CD4-positive, alpha-beta T cell treated with Interleukin-15 for 4 hours (primary cell): ENCODE measurements around the gene ZBTB20.

Source experiments
- DNase-seq: peaks from one replicate; pipeline ENCODE4 v3.0.0-alpha.2; 2020; ENCODE audit warnings: low spot score

The ZBTB20 gene

GRCh38 chr3:114872050-114872449, 275.0 kb downstream of the ZBTB20 start:
- DNase-seq: no peak

GRCh38 chr3:114867835-114868503, 279.1 kb downstream of the ZBTB20 start:
- no peak for DNase-seq

- DNase-seq: no peak
Observed at GRCh38 chr3:114867359-114867758, 279.7 kb downstream of the ZBTB20 start.

GRCh38 chr3:114866430-114866829, 280.7 kb downstream of the ZBTB20 start:
- no peak for DNase-seq

- no peak for DNase-seq
Observed at GRCh38 chr3:114864970-114865369, 282.1 kb downstream of the ZBTB20 start.

- no peak for DNase-seq
Observed at GRCh38 chr3:114863848-114864247, 283.2 kb downstream of the ZBTB20 start.

GRCh38 chr3:114861666-114862065, 285.4 kb downstream of the ZBTB20 start:
- no peak for DNase-seq

- no peak for DNase-seq
Observed at GRCh38 chr3:114860531-114860930, 286.6 kb downstream of the ZBTB20 start.

GRCh38 chr3:114858329-114858728, 288.8 kb downstream of the ZBTB20 start:
- no peak for DNase-seq

GRCh38 chr3:114857299-114857701, 289.8 kb downstream of the ZBTB20 start:
- DNase-seq: no peak

GRCh38 chr3:114856835-114857234, 290.3 kb downstream of the ZBTB20 start:
- no peak for DNase-seq

- no peak for DNase-seq
Observed at GRCh38 chr3:114855839-114856238, 291.2 kb downstream of the ZBTB20 start.

GRCh38 chr3:114852966-114853365, 294.1 kb downstream of the ZBTB20 start:
- no peak for DNase-seq

GRCh38 chr3:114850898-114851297, 296.2 kb downstream of the ZBTB20 start:
- no peak for DNase-seq

GRCh38 chr3:114848643-114849350, 298.3 kb downstream of the ZBTB20 start:
- no peak for DNase-seq

- DNase-seq: no peak
Observed at GRCh38 chr3:114848082-114848481, 299.0 kb downstream of the ZBTB20 start.

GRCh38 chr3:114847564-114847963, 299.5 kb downstream of the ZBTB20 start:
- DNase-seq: no peak

- no peak for DNase-seq
Observed at GRCh38 chr3:114846779-114847178, 300.3 kb downstream of the ZBTB20 start.

- no peak for DNase-seq
Observed at GRCh38 chr3:114846252-114846651, 300.8 kb downstream of the ZBTB20 start.

- DNase-seq: no peak
Observed at GRCh38 chr3:114841515-114841914, 305.6 kb downstream of the ZBTB20 start.

GRCh38 chr3:114839476-114839875, 307.6 kb downstream of the ZBTB20 start:
- DNase-seq: no peak

GRCh38 chr3:114838025-114838424, 309.1 kb downstream of the ZBTB20 start:
- DNase-seq: no peak

GRCh38 chr3:114834175-114834940, 312.7 kb downstream of the ZBTB20 start:
- no peak for DNase-seq
